Astrocyte of the spinal cord (primary cell): Measurements from ENCODE around the gene CRLF1.

ENCODE experiments used
- DNase-seq: peaks from one replicate; pipeline ENCODE4 v3.0.0; 2011; ENCODE audit warnings: low read depth, low spot score
- H3K4me3 ChIP-seq: 2 replicates; pipeline ENCODE4 v1.5.1; 2011; ENCODE audit warnings: low read depth, mild to moderate bottlenecking, low read length, moderate library complexity
- in situ Hi-C: cut with HindIII; loops from 2 replicates; pipeline ENCODE4 v1.10.0; 2017; ENCODE audit warnings: low sequenced_read_pairs
- TF ChIP-seq, protein P1 (sequence below): IDR thresholded peaks from 2 replicates; pipeline ENCODE4 v1.5.1; 2012; ENCODE audit warnings: low read depth, mild to moderate bottlenecking, low read length, inconsistent platforms

Gene CRLF1

GRCh38 chr19:18590273-18591272 is 16.0 kb downstream of the CRLF1 start:
- in situ Hi-C loops: no loop called here
- H3K4me3 ChIP-seq: no peak overlapping the region
- DNase-seq: peak; percentile 69
- TF ChIP-seq, protein P1, sequence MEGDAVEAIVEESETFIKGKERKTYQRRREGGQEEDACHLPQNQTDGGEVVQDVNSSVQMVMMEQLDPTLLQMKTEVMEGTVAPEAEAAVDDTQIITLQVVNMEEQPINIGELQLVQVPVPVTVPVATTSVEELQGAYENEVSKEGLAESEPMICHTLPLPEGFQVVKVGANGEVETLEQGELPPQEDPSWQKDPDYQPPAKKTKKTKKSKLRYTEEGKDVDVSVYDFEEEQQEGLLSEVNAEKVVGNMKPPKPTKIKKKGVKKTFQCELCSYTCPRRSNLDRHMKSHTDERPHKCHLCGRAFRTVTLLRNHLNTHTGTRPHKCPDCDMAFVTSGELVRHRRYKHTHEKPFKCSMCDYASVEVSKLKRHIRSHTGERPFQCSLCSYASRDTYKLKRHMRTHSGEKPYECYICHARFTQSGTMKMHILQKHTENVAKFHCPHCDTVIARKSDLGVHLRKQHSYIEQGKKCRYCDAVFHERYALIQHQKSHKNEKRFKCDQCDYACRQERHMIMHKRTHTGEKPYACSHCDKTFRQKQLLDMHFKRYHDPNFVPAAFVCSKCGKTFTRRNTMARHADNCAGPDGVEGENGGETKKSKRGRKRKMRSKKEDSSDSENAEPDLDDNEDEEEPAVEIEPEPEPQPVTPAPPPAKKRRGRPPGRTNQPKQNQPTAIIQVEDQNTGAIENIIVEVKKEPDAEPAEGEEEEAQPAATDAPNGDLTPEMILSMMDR: peak; percentile 54

- peak overlapping the region; percentile 58 for H3K4me3 ChIP-seq
- TF ChIP-seq, protein P1: no peak
- DNase-seq: peak; percentile 47
- in situ Hi-C loops: no loop called here
Measured at GRCh38 chr19:18589380-18590272, 17.0 kb downstream of the CRLF1 start.

GRCh38 chr19:18588611-18589379 is 17.8 kb downstream of the CRLF1 start, which contains the start of gene REX1BD:
Gene REX1BD, plus strand, starts transcription at chr19:18588798. Its CDS starts 4 bp downstream, at chr19:18588802.
- TF ChIP-seq, protein P1: peak; percentile 84
- in situ Hi-C loops: no loop called here
- peak; percentile 78 for DNase-seq
- H3K4me3 ChIP-seq: peak within 1 kb of the TSS; percentile 58

GRCh38 chr19:18587962-18588610 is 18.5 kb downstream of the CRLF1 start:
- no peak for DNase-seq
- in situ Hi-C loops: no loop called here
- TF ChIP-seq, protein P1: no peak
- H3K4me3 ChIP-seq: peak overlapping the region; percentile 58

GRCh38 chr19:18587561-18587960 is 19.0 kb downstream of the CRLF1 start:
- in situ Hi-C loops: no loop called here
- TF ChIP-seq, protein P1: no peak
- no peak overlapping the region for H3K4me3 ChIP-seq

More at GRCh38 chr19:18587561-18587960, 19.0 kb downstream of the CRLF1 start:
- DNase-seq: no peak
